LHCN-M2 (cell line): Measurements from ENCODE around the gene TBCC. TPM values are rescaled to one million over a fixed set of nuclear protein-coding genes. Genes with fewer than 3 reads are reported as not detected.
"Not testable (repeated sequence)": the region's sequence is repeated elsewhere in the genome, so short reads cannot be mapped to it uniquely, and the experiment has no call there.

Experiments used
- DNase-seq: peaks from one replicate; pipeline ENCODE4 v3.0.0-alpha.2; 2012; ENCODE audit warnings: low read depth
- total RNA-seq: library from RNA; depleted of rRNA; stranded (reverse); fragments of >200 nt; gene quantifications from 2 replicates; pipeline ENCODE4 v1.2.3, GENCODE V29; 2014

The TBCC gene
- total RNA-seq, 1 experiment from 2014 or later = 48.3 TPM

DNA sequence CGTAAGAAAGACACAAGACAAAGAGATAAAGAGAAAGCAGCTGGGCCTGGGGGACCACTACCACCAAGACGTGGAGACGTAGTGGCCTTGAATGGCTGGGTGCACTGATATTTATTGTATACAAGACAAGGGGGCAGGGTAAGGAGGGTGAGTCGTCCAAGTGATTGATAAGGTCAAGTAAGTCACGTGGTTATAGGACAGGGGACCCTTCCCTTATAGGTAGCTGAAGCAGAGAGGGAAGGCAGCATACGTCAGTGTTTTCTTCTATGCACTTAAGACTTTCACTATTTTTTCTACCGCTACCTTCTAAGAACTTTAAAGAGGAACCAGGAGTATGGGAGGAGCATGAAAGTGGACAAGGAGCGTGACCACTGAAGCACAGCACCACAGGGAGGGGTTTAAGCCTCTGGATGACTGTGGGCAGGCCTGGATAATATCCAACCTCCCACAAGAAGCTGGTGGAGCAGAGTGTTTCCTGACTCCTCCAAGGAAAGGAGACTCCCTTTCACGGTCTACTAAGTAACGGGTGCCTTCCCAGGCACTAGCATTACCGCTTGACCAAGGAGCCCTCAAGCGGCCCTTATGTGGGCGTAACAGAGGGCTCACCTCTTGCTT, 11.9 kb downstream of the TBCC start:
- DNase-seq = not testable (repeated sequence)

DNA sequence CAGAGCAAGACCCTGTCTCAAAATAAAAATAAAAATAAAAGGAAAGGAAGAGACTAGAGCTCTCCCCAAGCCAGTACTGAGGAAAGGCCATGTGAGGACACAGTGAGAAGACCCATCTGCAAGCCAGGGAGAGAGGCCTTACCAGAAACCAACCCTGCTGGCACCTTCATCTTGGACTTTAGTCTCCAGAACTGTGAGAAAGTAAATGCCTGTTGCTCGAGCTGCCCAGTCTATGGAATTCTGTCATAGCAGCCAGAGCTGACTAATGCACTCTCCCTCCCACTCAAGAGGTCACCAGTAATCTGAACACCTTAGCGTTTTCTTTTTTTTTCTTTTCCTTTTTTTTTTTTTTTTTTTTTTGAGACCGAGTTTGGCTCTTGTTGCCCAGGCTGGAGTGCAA, 16.2 kb downstream of the TBCC start:
- no peak for DNase-seq

DNA sequence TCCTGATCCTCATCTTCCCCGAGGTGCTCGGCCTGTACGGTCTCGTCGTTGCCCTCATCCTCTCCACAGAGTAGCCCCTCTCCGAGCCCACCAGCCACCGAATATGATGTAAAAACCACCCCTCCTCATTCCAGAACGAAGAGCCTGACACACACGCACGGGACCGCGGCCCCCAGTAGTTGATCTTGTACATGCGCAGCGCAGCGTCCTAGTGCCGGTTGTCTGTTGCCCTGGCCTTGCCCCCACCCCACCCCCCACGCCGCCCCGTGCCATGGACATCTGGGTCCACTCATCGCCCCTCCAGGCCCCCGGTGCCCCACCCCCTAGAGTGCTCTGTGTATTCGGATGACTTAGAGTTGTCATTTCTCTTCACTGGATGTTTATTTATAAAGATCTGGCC, 18.3 kb downstream of the TBCC start:
- no peak for DNase-seq

DNA sequence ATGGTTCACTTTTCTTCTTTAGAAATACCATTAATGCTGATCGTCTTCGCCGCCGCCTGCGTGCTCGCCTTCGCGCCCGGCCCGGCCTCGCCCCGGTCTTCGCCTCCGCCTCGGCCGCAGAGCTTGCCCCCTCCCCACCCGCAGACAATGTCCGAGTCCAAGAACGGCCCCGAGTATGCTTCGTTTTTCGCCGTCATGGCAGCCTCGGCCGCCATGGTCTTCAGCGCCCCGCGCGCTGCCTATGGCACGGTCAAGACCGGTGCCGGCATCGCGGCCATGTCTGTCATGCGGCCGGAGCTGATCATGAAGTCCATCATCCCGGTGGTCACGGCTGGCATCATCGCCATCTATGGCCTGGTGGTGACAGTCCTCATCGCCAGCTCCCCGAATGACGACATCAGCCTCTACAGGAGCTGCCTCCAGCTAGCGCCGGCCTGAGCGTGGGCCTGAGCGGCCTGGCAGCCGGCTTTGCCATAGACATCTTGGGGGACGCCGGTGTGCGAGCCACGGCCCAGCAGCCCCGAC, 18.8 kb downstream of the TBCC start:
- no peak for DNase-seq

DNA sequence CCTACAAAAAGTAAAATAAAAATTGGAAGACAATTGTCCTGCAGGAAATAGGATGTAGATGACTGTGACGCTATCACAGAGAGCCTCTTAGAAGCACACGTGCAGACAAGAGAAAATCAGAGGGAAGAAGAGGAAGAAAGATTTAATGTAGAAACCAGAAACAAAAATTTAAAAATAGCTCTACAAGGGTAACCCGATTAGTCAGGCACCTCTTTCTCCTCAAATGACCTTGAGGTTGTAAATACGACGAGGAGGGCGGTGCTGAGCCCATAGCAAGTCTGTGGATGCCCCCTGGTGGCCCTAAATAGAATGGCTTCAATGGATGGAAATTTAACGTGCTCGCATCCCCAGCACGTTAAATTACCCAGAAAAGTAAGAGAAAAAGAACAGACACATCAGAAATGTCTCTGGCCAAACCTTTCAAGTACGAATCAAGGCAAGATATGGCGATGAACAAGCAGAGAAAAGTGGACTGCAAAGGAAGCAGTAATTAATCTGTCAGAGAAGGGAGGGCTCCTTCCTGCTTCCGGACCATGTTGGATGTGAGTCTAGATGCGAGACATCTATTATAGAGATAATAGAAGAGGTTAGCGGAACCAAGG, 19.3 kb downstream of the TBCC start:
- peak; percentile 86 for DNase-seq

DNA sequence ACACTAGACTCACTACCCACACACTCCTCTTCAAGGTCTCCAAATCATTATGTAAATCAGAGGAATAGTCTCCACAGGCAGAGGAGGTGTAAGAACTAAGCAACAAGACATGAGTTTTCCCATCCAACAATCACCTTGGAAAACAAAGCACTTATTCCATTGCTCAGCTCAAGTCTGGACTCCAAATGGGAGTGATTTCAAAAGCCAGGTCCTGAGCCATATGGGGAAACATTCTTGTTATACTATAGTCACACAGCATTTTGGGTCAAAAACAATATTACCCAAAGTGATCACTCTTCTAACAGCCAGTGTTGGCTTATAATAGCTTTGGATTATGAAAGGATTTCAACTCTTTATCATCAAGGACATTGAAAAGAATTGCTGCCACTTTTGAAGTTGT, 19.9 kb downstream of the TBCC start:
- no peak for DNase-seq

DNA sequence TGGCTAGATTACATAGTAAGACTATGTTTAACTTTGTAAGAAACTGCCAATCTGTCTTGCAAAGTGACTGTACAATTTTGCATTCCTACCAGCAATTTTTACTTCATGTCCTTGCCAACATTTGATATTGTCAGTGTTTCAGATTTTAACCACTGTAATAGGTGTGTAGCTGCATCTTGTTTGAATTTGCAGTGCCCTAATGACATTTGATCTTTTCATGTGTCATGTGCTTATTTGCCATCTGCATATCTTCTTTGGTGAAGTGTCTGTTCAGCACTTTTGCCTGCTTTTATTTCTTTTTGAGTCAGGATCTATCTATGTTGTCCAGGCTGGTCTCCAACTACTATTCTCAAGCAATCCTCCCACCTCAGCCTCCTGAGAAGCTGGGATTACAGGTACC, 21.1 kb downstream of the TBCC start:
- no peak for DNase-seq

DNA sequence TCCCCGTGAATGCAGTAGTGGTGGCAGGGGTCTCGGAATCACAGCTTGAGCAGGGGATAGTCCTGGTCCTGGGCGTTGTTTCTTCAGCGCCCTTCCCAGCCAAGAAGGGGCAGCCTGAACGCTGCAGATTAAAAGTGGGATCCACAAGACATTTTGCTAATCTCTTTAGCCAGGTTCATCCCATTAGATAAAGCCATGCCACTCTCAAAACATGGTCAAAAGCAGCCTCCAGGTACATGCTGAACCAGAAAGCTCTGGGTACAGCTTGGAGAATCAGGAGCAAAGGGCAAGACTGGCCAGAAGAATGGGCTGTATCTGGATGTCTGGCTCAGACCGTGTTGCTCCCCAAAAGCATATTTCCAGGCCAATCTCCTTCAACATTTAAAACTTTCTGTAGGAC, 23.4 kb downstream of the TBCC start, which contains the start of gene PRPH2:
PRPH2 (minus strand) TSS at position 101 of the 400 bp plus-strand sequence. CDS start 263 bp downstream, outside the sequence.
- DNase-seq = no peak

DNA sequence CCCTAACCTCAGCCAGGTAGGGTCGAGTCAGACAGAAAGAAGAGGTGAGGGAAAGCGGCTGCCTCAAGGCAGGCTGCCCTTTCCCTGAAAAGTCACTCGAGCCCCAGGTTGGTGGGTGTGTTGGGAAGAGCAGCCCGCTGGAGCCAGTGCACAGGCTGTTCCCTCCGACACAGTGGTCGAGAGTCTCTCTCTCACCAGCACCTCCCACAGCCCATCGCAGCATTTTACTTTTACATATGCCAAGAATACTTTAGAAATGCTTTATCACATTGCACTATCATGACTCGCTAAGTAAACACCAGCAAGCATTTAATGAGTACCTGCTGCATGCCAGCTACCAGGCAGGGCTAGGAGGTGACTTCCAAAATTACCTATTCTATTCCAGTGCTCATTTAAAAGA, 25.2 kb downstream of the TBCC start:
- DNase-seq = no peak

DNA sequence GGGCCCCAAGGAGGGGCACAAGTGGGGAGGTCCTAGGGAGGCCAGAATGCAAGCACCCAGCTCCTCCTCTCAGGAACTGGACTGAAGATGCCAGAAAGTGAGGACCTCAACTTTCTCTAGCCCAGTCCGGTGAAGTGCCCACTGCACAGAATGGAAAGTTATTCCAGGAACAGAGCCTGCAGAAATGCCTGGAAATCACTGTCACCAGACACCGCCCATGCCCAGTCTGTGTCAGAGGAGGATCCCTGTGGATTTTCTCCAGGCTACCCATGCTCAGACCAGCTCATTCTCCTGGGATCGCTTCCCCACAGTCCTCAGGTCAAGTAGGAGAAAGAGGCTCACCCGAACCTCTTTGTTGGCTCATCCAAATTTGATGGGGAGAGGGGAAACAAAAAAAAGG, 30.0 kb downstream of the TBCC start:
- no peak for DNase-seq

DNA sequence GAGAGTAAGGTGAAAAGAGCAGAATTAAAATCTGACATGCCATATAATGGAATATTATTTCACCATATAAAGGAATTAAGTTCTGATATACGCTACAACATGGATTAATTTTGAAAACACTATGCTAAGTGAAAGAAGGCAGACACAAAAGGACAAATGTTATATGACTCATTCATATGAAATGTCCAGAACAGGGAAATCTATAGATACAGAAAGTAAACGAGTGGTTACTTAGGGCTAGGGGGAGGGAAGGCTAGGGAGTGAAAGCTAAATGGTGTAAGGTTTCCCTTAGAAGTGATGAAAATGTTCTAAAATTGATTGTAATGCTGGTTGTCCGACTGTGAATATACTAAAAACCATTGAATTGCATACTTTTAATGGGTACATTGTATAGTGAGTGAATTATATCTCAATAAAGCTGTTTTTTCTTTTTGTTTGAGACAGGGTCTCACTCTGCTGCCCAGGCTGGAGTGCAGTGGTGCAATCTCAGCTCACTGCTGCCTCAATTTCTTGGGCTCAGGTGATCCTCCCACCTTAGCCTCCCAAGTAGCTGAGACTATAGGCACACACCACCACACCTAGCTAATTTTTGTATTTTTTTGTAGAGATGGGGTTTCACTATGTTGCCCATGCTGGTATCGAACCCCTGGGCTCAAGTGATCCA, 31.7 kb downstream of the TBCC start:
- peak; percentile 68 for DNase-seq

DNA sequence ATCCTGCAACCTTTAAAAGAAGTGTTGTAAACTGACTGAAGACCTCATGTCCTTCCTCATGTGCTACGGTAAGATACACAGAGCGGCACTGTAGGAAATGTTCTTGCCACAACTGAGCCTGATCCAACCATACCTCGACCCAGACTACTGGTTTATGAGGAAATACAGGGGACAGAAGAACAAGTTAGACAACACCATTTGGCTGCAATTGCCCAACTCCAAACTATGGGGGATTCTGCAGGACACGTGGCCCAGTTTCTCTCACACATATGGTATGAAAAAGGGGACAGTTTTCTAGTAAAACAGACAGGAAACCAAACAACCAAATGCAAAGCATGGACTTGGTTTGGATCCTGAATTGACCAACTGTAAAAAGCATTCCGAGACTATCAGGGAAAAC, 34.0 kb downstream of the TBCC start:
- DNase-seq = no peak

DNA sequence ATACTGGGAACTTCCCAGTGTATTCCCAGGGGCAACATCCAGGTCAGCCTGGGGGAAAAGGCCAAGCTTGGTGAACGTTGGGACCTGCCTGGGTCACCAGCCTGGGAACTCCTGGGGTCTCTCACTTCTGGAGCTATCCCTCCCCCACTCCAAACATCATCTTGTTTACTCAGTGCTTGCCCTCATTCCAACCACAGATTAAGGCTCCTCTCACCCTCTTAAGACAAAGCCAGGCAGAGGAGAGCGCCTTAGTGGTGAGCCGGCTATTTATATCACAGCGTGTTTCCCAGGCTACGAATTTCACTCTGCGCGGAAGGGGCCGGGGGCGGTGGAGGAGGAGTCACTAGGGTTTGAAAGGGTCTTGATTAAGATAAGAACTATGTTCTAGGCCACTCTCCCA, 35.6 kb downstream of the TBCC start:
- no peak for DNase-seq

DNA sequence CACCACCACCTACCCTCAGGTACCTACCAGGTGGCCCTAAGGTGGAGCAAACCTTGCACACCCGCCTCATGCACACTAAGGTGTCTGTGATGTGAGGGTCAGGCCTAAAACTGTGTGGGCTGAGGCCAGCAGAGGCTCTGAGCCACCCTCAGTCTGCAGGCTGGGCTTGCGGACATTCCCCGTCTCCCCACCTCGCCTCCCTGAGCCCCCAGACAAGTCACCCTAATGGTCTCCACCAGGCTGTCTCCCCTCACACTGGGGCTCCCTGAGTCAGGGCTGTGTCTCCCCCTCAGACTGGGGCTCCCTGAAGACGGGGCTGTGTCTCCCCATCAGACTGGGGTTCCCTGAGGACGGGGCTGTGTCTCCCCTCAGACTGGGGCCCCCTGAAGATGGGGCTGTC, 36.0 kb downstream of the TBCC start:
- no peak for DNase-seq

DNA sequence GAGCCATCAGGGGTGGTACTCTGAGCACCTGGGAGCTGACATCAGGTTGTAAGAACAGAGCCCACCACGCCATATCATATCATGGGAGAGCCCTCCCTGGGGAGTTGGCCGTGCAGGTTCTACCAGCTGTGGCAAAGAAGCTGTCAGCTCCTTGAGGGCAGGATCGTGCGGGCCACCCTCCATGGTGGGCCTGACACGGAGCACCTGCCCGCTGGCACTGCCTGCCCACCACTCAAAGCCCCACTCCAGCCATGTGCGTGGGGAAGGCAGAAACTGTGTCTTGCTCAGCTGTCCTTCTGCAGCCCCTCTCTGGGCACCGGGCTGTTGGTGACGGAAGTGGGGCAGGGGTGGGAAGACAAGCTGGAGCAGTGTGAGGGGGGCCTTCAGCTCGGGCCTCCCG, 37.8 kb downstream of the TBCC start:
- DNase-seq = no peak

DNA sequence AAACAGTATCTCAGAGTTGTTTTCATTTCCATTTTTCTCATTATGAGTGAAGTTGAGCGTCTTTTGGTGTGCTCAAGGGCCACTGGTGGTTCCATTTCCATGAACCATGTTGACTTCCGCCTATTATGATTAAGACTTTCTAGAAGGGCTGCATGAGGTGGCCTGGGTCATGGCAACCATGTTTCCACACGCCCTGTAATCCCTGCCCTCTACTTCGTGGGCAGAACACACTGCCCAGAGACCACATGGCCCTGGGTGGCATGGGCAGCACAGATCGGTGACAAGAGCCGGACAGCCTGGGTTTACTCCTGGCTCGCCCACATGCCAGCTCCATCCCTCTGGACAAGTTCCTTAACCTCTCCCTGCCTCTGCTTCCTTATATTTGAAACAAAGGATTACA, 38.3 kb downstream of the TBCC start:
- no peak for DNase-seq

DNA sequence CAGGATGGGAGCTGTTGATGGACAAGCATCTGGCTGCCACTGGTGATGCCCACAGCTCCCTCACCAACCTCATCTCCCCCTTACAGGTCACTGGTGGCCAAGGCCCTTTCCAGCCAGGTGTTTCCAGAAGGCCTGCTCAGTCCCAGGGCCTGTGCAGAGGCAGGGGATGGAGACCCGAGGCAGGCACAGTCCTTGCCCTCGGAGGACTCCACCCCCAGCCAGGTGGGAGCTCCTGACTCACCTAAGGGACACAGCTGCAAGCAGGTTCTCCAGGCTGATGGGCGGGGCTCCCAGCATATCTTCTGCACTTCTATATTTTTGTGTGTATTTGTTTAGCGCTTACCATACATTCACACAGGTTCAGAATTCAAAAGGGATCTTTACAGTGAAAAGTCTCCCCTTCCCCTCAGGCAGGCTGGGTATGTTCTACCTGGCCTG, 40.9 kb downstream of the TBCC start:
- no peak for DNase-seq

DNA sequence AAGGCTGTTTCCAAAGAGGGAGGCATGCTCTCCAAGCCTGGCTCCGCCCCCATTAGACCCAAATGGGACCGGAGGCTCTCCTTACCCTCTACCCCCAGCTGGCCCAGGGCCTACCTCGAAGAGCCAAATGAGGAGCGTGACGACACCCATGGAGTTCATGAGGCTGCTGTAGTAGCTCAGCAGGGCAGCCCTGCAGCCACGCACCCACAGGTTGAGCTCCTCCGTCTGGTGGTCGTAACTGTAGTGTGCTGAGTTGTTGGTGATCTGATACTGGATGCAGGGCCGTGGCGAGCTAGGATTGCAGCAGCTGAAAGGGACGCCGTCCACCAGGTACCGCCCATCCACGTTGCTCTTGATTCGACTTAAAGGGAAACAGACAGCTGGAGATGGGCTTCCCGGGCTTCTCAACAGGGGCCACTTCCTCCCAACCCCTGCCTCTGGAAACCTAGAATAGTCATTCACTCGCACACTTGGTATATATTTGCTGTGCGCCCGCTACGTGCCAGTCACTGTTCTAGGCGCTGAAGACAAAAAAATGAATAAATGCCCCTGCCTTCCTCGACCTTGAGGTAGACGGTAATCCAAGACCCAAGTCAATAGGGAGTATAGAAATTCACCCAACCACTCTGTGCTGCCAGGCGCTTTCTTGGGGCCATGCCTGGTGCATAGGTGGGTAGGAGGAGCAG, 41.5 kb downstream of the TBCC start:
- DNase-seq = peak; percentile 75

DNA sequence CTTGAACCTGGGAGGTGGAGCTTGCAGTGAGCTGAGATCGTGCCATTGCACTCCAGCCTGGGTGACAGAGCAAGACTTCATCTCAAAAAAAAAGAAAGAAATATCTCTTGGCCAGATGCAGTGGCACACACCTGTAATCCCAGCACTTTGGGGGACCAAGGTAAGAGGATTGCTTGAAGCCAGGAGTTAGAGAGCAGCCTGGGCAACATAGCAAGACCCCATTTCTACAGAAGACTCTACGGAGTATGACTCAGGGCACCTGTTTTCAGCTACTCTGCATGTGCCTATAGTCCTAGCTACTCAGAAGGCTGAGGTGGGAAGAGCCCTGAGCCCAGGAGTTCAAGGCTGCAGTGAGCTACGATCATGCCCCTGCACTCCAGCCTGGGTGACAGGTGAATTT, 43.1 kb downstream of the TBCC start:
- not testable (repeated sequence) for DNase-seq

DNA sequence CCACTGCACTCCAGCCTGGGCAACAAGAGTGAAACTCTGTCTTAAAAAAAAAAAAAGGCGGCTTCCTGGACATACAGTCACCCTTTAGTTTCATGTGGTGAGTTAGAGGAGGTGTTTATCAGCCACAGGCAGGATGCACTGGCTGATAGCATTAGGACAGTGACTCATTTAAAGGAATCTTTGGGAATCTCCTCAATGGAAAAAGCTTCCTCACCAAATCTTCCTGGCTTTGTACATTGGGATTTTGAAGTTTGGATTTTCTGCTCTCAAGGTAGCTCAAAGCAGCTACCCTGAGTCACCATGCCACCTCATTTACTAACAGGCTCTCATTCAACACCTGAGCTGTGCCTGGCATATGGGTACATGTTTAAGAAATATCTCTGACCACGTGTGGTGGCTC, 43.7 kb downstream of the TBCC start:
- peak; percentile 77 for DNase-seq

DNA sequence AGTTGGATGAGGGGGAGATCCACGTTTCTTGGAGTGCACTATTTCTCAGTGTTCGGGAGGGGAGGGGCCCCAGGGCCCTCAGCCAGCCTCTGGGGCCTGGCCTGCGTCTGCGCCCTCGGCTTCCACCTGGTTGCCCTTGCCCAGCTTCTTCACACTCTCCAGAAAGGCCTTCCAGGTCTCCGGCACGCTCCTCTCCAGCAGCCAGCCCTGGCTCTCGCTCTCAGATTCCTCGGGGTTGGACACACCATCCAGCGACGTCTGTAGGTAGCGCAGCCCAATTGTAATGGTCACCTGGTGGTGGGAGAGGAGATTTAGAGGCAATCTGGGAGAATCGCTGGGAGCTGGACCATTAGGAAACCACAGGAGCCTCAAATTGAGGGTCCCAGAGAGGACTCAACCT, 47.7 kb downstream of the TBCC start:
- no peak for DNase-seq

DNA sequence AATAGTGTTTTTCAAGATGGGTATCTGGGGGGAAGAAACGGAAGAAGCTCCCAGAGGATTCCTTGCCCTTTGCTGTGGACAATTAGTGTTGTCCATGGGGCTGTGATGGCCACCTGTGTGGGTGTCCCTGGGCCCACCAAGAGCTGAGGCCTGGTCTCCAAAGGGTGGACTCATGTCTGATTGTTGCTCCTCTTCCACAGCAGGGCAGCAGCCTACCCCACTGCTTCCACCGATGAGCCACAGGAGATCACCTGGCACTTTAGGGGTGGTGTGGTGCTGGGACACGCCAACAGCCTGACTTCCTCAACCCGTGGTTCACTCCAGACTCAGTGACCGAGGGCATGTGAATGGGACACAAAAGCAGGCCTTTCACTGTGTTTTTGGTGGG, 48.6 kb downstream of the TBCC start:
- no peak for DNase-seq
